Measurements from ENCODE around the gene MB21D2.

DNA sequence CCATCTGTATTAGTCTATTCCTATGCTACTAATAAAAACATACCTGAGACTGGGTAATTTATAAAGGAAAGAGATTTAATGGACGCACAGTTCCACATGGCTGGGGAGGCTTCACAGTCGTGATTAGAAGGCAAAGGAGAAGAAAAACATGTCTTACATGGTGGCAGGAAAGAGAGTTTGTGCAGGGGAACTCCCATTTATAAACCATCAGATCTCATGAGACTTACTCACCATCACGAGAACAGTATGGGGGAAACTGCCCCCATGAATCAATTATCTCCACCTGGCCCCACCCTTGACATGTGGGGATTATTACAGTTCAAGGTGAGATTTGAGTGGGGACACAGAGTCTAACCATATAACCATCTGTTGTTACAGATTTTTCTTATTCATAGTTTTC lies 42.1 kb upstream of the MB21D2 start:
- TF ChIP-seq POLR2AphosphoS5 (IDR thresholded peaks at IDR 0.05; ENCODE audit: low read depth, low read length), result no peak
- no peak for TF ChIP-seq YY1 (IDR thresholded peaks at IDR 0.05; ENCODE audit: extremely low read depth, insufficient replicate concordance, low read depth, low read length)
- TF ChIP-seq SIN3A (IDR thresholded peaks at IDR 0.05; ENCODE audit: low read depth), result no peak
- TF ChIP-seq JUND (IDR thresholded peaks at IDR 0.05), result no peak
- TF ChIP-seq ATF3 (IDR thresholded peaks at IDR 0.05), result no peak
- no peak for TF ChIP-seq ZFX (IDR thresholded peaks at IDR 0.05)
- TF ChIP-seq TCF7L2 (IDR thresholded peaks at IDR 0.05; ENCODE audit: borderline replicate concordance, extremely low read depth, insufficient read depth, insufficient read length), result no peak

Measured in HCT116 (cell line).